ENCODE measurements around the gene C14orf180. TPM values are rescaled to one million over a fixed set of nuclear protein-coding genes. Genes with fewer than 3 reads are reported as not detected.

C14orf180 gene
- total RNA-seq, 1 experiment from 2014 or later: not detected

GRCh38 chr14:104542871-104543830, 36.4 kb upstream of the C14orf180 start:
- H2BK15ac ChIP-seq (ENCODE audit: low read depth, low read length): no peak overlapping the region
- no peak overlapping the region for H3K4me2 ChIP-seq (ENCODE audit: insufficient read depth, insufficient read length, low read length)
- no peak overlapping the region for H2BK20ac ChIP-seq (ENCODE audit: low read depth, low read length, poor library complexity, severe bottlenecking)
- Mint-ChIP-seq H3K27me3 (ENCODE audit: low read depth) (peaks cover 10% of the 10 kb centered on the region), H3K4me3 (no peak overlapping the region), H3K36me3 (ENCODE audit: insufficient read depth in 1 of 3, low read depth in 3 of 3) (no peaks in the 10 kb centered on the region), H3K4me1 (peaks cover 11 to 14% of the 10 kb centered on the region in 2 experiments), H3K27ac (peak overlapping the region in 1 of 3 experiments; percentile 11; a peak in 1 of 7 replicates), H3K9me3 (no peaks in the 10 kb centered on the region)
- no peak overlapping the region for H2BK5ac ChIP-seq (ENCODE audit: insufficient read length, low read length)
- H3K27me3 ChIP-seq (ENCODE audit: insufficient read depth, low read length): no peaks in the 10 kb centered on the region
- H3K18ac ChIP-seq (ENCODE audit: insufficient read length, low read depth, low read length): no peak overlapping the region
- no peak for DNase-seq
- H4K20me1 ChIP-seq (ENCODE audit: control insufficient read depth, insufficient read depth, insufficient read length): no peaks in the 10 kb centered on the region
- H3K23ac ChIP-seq (ENCODE audit: insufficient read length, low read depth, low read length): no peak overlapping the region
- H3K56ac ChIP-seq (ENCODE audit: insufficient read length, low read depth, low read length): no peak overlapping the region
- H3K14ac ChIP-seq (ENCODE audit: insufficient read depth, low read length): no peak overlapping the region
- no peak for TF ChIP-seq CTCF (conservative IDR thresholded peaks at IDR 0.05)
- H4K5ac ChIP-seq (ENCODE audit: insufficient read length, low read depth, low read length): no peak overlapping the region
- H3K79me2 ChIP-seq (ENCODE audit: insufficient read depth, low read length): no peaks in the 10 kb centered on the region
- no peak overlapping the region for H3K27ac ChIP-seq (ENCODE audit: insufficient read length, low read depth, low read length)
- no peaks in the 10 kb centered on the region for H3K4me1 ChIP-seq (ENCODE audit: insufficient read depth, low read length)
- H4K91ac ChIP-seq (ENCODE audit: insufficient read length, low read depth, low read length): no peak overlapping the region
- no peak overlapping the region for H3K4ac ChIP-seq (ENCODE audit: low read depth, low read length)
- H3T11ph ChIP-seq (ENCODE audit: low read length): no peak overlapping the region
- no peak overlapping the region for H2AK5ac ChIP-seq (ENCODE audit: insufficient read length, low read length)
- H4K8ac ChIP-seq (replicated peaks; ENCODE audit: insufficient read length, low read depth, low read length): no peak overlapping the region
- no peaks in the 10 kb centered on the region for H3K23me2 ChIP-seq (ENCODE audit: insufficient read length, low read depth, low read length, poor library complexity, severe bottlenecking)
- no peaks in the 10 kb centered on the region for H3K79me1 ChIP-seq (ENCODE audit: insufficient read depth, low read depth, low read length, poor library complexity, severe bottlenecking)
- H2BK12ac ChIP-seq (ENCODE audit: insufficient read length, low read depth, low read length): no peak overlapping the region
- no CpG with 5 or more reads among the region's 16 CpGs for WGBS (ENCODE audit: extremely low coverage, insufficient read length, low lambda C conversion rate)
- H2BK120ac ChIP-seq (ENCODE audit: low read depth, low read length, poor library complexity, severe bottlenecking): no peak overlapping the region
- no peaks in the 10 kb centered on the region for H3K9me3 ChIP-seq (ENCODE audit: control insufficient read depth, low read depth, low read length)
- H3K9ac ChIP-seq (ENCODE audit: extremely low read depth, insufficient read length, low read length): no peak overlapping the region
- H2AFZ ChIP-seq (ENCODE audit: low read length): no peak overlapping the region

Measured in H9 (cell line).